ENCODE measurements around the gene MACIR.

Gene MACIR

GRCh38 chr5:103305809-103306208 lies 47.2 kb downstream of the MACIR start:
- DNase-seq (ENCODE audit: low spot score), result no peak
- TF ChIP-seq, protein P1, sequence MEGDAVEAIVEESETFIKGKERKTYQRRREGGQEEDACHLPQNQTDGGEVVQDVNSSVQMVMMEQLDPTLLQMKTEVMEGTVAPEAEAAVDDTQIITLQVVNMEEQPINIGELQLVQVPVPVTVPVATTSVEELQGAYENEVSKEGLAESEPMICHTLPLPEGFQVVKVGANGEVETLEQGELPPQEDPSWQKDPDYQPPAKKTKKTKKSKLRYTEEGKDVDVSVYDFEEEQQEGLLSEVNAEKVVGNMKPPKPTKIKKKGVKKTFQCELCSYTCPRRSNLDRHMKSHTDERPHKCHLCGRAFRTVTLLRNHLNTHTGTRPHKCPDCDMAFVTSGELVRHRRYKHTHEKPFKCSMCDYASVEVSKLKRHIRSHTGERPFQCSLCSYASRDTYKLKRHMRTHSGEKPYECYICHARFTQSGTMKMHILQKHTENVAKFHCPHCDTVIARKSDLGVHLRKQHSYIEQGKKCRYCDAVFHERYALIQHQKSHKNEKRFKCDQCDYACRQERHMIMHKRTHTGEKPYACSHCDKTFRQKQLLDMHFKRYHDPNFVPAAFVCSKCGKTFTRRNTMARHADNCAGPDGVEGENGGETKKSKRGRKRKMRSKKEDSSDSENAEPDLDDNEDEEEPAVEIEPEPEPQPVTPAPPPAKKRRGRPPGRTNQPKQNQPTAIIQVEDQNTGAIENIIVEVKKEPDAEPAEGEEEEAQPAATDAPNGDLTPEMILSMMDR (IDR thresholded peaks at IDR 0.05; ENCODE audit: borderline replicate concordance, control extremely low read depth, extremely low read depth, insufficient read depth, missing control alignments), result no peak
- in situ Hi-C loops (cut with MboI; ENCODE audit: low sequenced_read_pairs, unreplicated experiment), result no loop called here

- in situ Hi-C loops (cut with MboI; ENCODE audit: low sequenced_read_pairs, unreplicated experiment), result no loop called here
- TF ChIP-seq, protein P1 (IDR thresholded peaks at IDR 0.05; ENCODE audit: borderline replicate concordance, control extremely low read depth, extremely low read depth, insufficient read depth, missing control alignments), result no peak
- DNase-seq (ENCODE audit: low spot score), result no peak
Measured at GRCh38 chr5:103307470-103307869, 48.9 kb downstream of the MACIR start.

DNA sequence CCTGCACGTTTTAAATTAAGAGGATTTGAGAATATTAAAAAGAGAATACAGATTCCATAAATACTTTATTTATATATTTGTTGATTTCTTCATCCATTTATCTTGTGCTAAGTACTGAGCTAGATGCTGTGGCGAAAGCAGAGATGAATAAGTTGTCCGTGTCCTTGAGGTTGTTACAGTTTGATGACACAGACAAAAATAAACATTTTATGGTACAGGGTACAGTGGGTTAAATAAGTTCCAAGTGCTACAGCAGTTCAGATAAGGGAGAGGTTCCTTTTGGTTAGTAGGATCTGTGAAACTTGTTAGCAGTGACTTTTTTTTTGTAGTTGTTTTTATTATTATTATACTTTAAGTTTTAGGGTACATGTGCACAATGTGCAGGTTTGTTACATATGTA lies 50.2 kb downstream of the MACIR start:
- TF ChIP-seq, protein P1 (IDR thresholded peaks at IDR 0.05; ENCODE audit: borderline replicate concordance, control extremely low read depth, extremely low read depth, insufficient read depth, missing control alignments), result no peak
- no peak for DNase-seq (ENCODE audit: low spot score)
- in situ Hi-C loops (cut with MboI; ENCODE audit: low sequenced_read_pairs, unreplicated experiment), result no loop called here

DNA sequence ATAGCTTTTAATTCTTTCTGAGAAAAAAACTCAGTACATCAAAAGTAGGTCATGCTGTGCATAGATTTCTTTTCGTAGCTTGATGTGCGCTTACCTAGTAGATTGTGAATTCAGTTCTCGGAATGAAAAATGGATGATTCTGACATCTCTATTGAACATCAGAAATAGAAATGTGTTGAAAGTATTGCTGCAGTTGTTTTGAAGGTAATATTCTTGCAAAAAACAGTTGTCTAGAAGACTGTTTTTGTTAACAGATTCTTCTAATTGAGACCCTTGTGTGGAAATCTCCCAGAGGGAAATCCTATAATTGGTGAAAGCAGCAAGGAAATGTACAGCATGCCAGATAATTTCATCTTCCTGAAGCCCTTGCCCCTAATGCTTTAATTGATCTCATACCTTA lies 54.5 kb downstream of the MACIR start:
- DNase-seq (ENCODE audit: low spot score), result no peak
- in situ Hi-C loops (cut with MboI; ENCODE audit: low sequenced_read_pairs, unreplicated experiment), result no loop called here
- TF ChIP-seq, protein P1 (IDR thresholded peaks at IDR 0.05; ENCODE audit: borderline replicate concordance, control extremely low read depth, extremely low read depth, insufficient read depth, missing control alignments), result no peak

DNA sequence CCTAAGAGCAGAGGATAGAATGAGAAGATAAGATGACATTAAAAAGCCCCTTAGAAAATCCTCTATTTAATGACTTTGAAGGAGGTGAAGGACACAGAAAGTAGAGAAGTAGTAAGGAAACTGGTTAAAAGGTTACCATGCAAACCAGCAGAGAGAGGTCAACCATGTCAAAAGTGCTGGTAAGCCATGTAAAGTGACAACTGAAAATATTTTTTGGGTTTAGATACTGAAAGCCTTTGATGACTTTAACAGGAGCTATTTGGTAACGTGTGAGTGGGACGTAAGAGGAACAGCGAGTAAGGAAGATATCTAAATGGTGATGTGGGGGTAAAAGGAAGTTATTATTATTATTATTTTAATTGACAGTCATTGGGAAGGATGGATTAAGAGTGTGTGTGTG lies 56.9 kb downstream of the MACIR start:
- no peak for DNase-seq (ENCODE audit: low spot score)
- TF ChIP-seq, protein P1 (IDR thresholded peaks at IDR 0.05; ENCODE audit: borderline replicate concordance, control extremely low read depth, extremely low read depth, insufficient read depth, missing control alignments), result no peak
- in situ Hi-C loops (cut with MboI; ENCODE audit: low sequenced_read_pairs, unreplicated experiment), result no loop called here

GRCh38 chr5:103327451-103327850 lies 68.9 kb downstream of the MACIR start:
- in situ Hi-C loops (cut with MboI; ENCODE audit: low sequenced_read_pairs, unreplicated experiment), result no loop called here
- no peak for DNase-seq (ENCODE audit: low spot score)
- TF ChIP-seq, protein P1 (IDR thresholded peaks at IDR 0.05; ENCODE audit: borderline replicate concordance, control extremely low read depth, extremely low read depth, insufficient read depth, missing control alignments), result no peak

DNA sequence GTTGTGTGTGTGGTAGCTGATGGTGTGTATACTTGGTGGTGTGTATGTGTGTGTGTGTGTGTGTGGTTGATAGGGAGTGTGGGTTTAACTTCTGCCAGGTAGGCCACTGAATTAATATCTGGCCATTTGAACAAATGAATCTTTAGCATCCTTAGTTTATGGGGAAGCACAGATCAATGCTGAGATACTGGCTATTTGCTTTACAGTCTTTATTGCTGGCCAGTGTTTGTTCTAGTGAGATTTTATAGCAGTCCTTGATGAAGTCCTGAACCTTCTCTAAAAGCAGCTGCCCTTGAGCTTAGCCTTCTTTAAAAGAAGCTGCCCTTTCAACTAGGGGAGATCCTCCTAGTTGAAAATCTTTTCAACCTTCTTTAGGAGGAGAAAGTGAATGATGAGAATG lies 69.3 kb downstream of the MACIR start:
- no peak for DNase-seq (ENCODE audit: low spot score)
- in situ Hi-C loops (cut with MboI; ENCODE audit: low sequenced_read_pairs, unreplicated experiment), result no loop called here

More for the DNA sequence above, 69.3 kb downstream of the MACIR start:
- TF ChIP-seq, protein P1 (IDR thresholded peaks at IDR 0.05; ENCODE audit: borderline replicate concordance, control extremely low read depth, extremely low read depth, insufficient read depth, missing control alignments), result no peak

All from GM13976 (cell line).